Spleen (tissue), 7 donors: Measurements from ENCODE around the gene RIPPLY3.
"Not testable (repeated sequence)": the region's sequence is repeated elsewhere in the genome, so short reads cannot be mapped to it uniquely, and the experiment has no call there.

Source experiments
- POLR2A ChIP-seq, 3 donors: fragments of 450-650 bp; IDR thresholded peaks; one replicate each; pipeline ENCODE4 v1.5.1; 2017; ENCODE audit warnings: antibody characterized with exemption in 3 of 3, mild to moderate bottlenecking in 1 of 3
- POLR2AphosphoS5 ChIP-seq, 3 donors: sonication (generic); formaldehyde crosslinking; IDR thresholded peaks; one replicate each; pipeline ENCODE4 v1.5.1; 2017; ENCODE audit warnings: antibody characterized with exemption in 3 of 3
- TF ChIP-seq, protein P1 (sequence below), 11 experiments: fragments of 200-600 bp in 7 of 11; fragments of 450-650 bp in 4 of 11; sonication (generic) in 4 of 11; IDR thresholded peaks in 8 of 11; conservative IDR thresholded peaks in 3 of 11; 1 replicate in 7 of 11; 2 replicates in 4 of 11; pipeline versions ENCODE4 v1.4.0 to v1.8.0; 2016 to 2021; ENCODE audit warnings: antibody characterized with exemption in 11 of 11, inconsistent platforms in 4 of 11, mild to moderate bottlenecking in 1 of 11
- donor health status: DM: no; HTN: no; CAD: no; lungs with moderate emphysema.
- donor health status: DM: no; HTN: no; CAD: no.
- donor health status: DM: no; HTN: no; CAD: no.

GRCh38 chr21:37049741-37050140 lies 43.2 kb downstream of the RIPPLY3 start:
- TF ChIP-seq, protein P1, sequence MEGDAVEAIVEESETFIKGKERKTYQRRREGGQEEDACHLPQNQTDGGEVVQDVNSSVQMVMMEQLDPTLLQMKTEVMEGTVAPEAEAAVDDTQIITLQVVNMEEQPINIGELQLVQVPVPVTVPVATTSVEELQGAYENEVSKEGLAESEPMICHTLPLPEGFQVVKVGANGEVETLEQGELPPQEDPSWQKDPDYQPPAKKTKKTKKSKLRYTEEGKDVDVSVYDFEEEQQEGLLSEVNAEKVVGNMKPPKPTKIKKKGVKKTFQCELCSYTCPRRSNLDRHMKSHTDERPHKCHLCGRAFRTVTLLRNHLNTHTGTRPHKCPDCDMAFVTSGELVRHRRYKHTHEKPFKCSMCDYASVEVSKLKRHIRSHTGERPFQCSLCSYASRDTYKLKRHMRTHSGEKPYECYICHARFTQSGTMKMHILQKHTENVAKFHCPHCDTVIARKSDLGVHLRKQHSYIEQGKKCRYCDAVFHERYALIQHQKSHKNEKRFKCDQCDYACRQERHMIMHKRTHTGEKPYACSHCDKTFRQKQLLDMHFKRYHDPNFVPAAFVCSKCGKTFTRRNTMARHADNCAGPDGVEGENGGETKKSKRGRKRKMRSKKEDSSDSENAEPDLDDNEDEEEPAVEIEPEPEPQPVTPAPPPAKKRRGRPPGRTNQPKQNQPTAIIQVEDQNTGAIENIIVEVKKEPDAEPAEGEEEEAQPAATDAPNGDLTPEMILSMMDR (IDR thresholded peaks at IDR 0.05 in 8 of 11, conservative IDR thresholded peaks at IDR 0.05 in 3 of 11), result not testable (repeated sequence)
- not testable (repeated sequence) for TF ChIP-seq POLR2A, POLR2AphosphoS5 (IDR thresholded peaks at IDR 0.05)
